Upper lobe of right lung (tissue), 1 donor: ENCODE results near the gene IFI35. TPM values are rescaled to one million over a fixed set of nuclear protein-coding genes. Genes with fewer than 3 reads are reported as not detected.
"Not testable (repeated sequence)": the region's sequence is repeated elsewhere in the genome, so short reads cannot be mapped to it uniquely, and the experiment has no call there.

ENCODE experiments used
- ATAC-seq: fragments of 200-7000 bp; cut with Tn5 transposase; one replicate; pipeline ENCODE4 v1.9.1; 2020; ENCODE audit warnings: mild to moderate bottlenecking, moderate library complexity
- DNase-seq: peaks from one replicate; pipeline ENCODE4 v3.0.0-alpha.2; 2020
- H3K27ac ChIP-seq: fragments of 200-600 bp; one replicate; pipeline ENCODE4 v1.8.0; 2022
- H3K27me3 ChIP-seq: fragments of 200-600 bp; one replicate; pipeline ENCODE4 v1.8.0; 2022; ENCODE audit warnings: mild to moderate bottlenecking
- H3K36me3 ChIP-seq: fragments of 200-600 bp; one replicate; pipeline ENCODE4 v1.8.0; 2022
- H3K4me1 ChIP-seq: fragments of 200-600 bp; one replicate; pipeline ENCODE4 v1.8.0; 2022
- H3K4me3 ChIP-seq: fragments of 200-600 bp; one replicate; pipeline ENCODE4 v1.8.0; 2022; ENCODE audit warnings: mild to moderate bottlenecking
- H3K9me3 ChIP-seq: fragments of 200-600 bp; one replicate; pipeline ENCODE4 v1.8.0; 2022
- intact Hi-C: fragments of 100-400 bp; cut with DNase I; formaldehyde crosslinking; loops from one replicate; pipeline ENCODE4 v1.11.0; 2022
- long read RNA-seq: library from polyadenylated mRNA; unstranded; transcript quantifications from one replicate; pipeline ENCODE4 v2.0.0, GENCODE V29; 2021
- total RNA-seq: library from RNA; stranded (reverse); fragmentation: NEBNext Ultra II Directional; extraction: Animal tissue kit (Norgen Biotek cat#: 25700); gene quantifications from one replicate; pipeline ENCODE4 v1.2.1, GENCODE V29; 2021
- TF ChIP-seq, protein P1 (sequence below): fragments of 200-600 bp; IDR thresholded peaks from one replicate; pipeline ENCODE4 v1.8.0; 2022; ENCODE audit warnings: antibody characterized with exemption
- donor health status: DM: no; HTN: yes; CAD: no; lungs with severe emphysema.

Gene IFI35
- total RNA-seq: 47.7 TPM
- long read RNA-seq, transcript IFI35-204 (7 exons, 1,232 nt): major isoform, 18 of 42 reads
- long read RNA-seq, transcript IFI35-203 (7 exons, 1,241 nt): minor isoform, 14 of 42 reads
- long read RNA-seq, partial matches to known transcripts: 6 of 42 reads
- long read RNA-seq, other reads (novel, unspliced or antisense): 2 of 42 reads

GRCh38 chr17:43006639-43007551 is at the start of gene IFI35:
Gene IFI35 (plus strand): TSS chr17:43006784. CDS start chr17:43006948, 164 bp downstream.
- Histone ChIP-seq H3K4me1 (peaks cover 22% of the 10 kb centered on the region), H3K27me3 (no peaks in the 10 kb centered on the region), H3K36me3 (peaks cover 31% of the 10 kb centered on the region), H3K9me3 (no peaks in the 10 kb centered on the region), H3K4me3 (peak within 1 kb of the TSS; percentile 65), H3K27ac (peak within 1 kb of the TSS; percentile 89)
- ATAC-seq (peak; percentile 96), DNase-seq (peak; percentile 94)
- TF ChIP-seq, protein P1, sequence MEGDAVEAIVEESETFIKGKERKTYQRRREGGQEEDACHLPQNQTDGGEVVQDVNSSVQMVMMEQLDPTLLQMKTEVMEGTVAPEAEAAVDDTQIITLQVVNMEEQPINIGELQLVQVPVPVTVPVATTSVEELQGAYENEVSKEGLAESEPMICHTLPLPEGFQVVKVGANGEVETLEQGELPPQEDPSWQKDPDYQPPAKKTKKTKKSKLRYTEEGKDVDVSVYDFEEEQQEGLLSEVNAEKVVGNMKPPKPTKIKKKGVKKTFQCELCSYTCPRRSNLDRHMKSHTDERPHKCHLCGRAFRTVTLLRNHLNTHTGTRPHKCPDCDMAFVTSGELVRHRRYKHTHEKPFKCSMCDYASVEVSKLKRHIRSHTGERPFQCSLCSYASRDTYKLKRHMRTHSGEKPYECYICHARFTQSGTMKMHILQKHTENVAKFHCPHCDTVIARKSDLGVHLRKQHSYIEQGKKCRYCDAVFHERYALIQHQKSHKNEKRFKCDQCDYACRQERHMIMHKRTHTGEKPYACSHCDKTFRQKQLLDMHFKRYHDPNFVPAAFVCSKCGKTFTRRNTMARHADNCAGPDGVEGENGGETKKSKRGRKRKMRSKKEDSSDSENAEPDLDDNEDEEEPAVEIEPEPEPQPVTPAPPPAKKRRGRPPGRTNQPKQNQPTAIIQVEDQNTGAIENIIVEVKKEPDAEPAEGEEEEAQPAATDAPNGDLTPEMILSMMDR: peak; percentile 53
- intact Hi-C loops: no loop called here

DNA sequence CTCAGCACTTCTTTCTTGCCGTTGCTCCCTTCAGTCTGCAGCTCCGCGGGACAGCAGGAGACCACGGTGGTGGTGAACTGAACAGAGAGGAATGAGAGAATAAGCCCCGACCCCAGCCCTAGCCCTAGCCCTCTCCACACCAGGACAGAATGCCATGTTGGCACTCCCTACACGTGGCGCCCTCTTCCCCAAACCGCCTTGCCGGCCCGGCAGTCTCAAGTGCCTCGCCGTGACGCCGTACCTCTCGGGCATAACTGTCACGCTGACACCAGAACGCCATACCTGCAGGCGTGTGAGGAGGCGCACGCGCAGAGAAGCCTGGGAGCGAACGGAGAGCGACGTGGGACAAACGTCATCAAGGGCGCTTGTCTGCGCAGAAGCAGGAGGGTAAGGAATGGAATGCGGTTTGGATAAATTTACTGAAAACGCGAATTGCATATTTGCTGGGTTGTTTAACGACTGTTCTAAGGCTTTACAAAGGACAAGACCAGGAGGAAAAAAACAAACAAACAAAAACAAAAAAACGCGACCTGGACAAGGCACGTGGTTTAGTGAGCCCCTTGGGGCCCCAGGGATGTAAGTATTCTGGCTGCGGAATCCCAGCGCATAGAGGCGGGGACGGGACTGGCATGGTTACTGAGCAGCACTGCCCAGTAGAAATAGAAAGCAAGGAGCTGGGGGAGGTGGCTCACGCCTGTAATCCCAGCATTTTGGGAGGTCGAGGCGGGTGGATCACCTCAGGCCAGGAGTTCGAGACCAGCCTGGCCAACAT is 42.2 kb upstream of the IFI35 start, which contains the start of gene AARSD1:
AARSD1 (minus strand) TSS at position 294 of the 772 bp plus-strand sequence; CDS start at position 280, 14 bp downstream.
- DNase-seq (peak; percentile 96), ATAC-seq (peak; percentile 99)
- Histone ChIP-seq H3K27ac (peak within 1 kb of the TSS; percentile 85), H3K4me3 (peak within 1 kb of the TSS; percentile 76), H3K4me1 (peaks cover 5% of the 10 kb centered on the region), H3K9me3 (no peaks in the 10 kb centered on the region), H3K36me3 (peaks cover 33% of the 10 kb centered on the region), H3K27me3 (no peaks in the 10 kb centered on the region)
- intact Hi-C loops: no loop called here
- TF ChIP-seq, protein P1: no peak

DNA sequence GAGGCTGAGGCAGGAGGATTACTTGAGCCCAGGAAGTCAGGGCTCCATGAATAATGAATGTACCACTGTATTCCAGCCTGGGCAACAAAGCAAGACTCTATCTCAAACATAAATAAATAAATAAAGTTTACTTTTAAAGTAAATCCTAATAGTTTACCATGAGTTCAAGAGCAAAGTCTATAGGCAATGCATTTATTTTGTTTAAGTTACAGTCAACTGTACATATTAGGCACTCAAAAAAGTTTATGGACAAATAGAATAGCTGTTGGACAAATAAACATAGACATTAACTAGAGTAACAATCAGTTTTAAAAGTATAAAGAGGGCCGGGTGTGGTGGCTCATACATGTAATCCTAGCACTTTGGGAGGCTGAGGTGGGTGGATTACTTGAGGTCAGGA is 38.7 kb upstream of the IFI35 start:
- Histone ChIP-seq H3K27me3 (no peaks in the 10 kb centered on the region), H3K4me1 (peaks cover 5% of the 10 kb centered on the region), H3K4me3 (no peak overlapping the region), H3K36me3 (peaks cover under 1% of the 10 kb centered on the region), H3K9me3 (no peaks in the 10 kb centered on the region), H3K27ac (no peak overlapping the region)
- ATAC-seq (no peak), DNase-seq (no peak)
- TF ChIP-seq, protein P1: no peak
- intact Hi-C loops: no loop called here

GRCh38 chr17:42969001-42969581 is 37.5 kb upstream of the IFI35 start:
- Histone ChIP-seq H3K27me3 (no peaks in the 10 kb centered on the region), H3K4me1 (no peaks in the 10 kb centered on the region), H3K9me3 (no peaks in the 10 kb centered on the region), H3K27ac (no peak overlapping the region), H3K4me3 (no peak overlapping the region), H3K36me3 (no peaks in the 10 kb centered on the region)
- TF ChIP-seq, protein P1: no peak
- ATAC-seq (no peak), DNase-seq (no peak)
- intact Hi-C loops: no loop called here

GRCh38 chr17:42971589-42971988 is 35.0 kb upstream of the IFI35 start:
- no peaks in the 10 kb centered on the region for H3K36me3 ChIP-seq
- intact Hi-C loops: no loop called here
- H3K4me3 ChIP-seq: no peak overlapping the region
- H3K27ac ChIP-seq: no peak overlapping the region
- ATAC-seq (no peak), DNase-seq (no peak)
- H3K9me3 ChIP-seq: no peaks in the 10 kb centered on the region
- H3K4me1 ChIP-seq: no peaks in the 10 kb centered on the region
- TF ChIP-seq, protein P1: no peak
- H3K27me3 ChIP-seq: no peaks in the 10 kb centered on the region

DNA sequence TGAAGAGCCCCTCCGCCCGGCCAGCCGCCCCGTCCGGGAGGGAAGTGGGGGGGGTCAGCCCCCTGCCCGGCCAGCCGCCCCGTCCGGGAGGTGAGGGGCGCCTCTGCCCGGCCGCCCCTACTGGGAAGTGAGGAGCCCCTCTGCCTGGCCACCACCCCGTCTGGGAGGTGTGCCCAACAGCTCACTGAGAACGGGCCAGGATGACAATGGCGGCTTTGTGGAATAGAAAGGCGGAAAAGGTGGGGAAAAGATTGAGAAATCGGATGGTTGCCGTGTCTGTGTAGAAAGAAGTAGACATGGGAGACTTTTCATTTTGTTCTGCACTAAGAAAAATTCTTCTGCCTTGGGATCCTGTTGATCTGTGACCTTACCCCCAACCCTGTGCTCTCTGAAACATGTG is 33.3 kb upstream of the IFI35 start:
- H3K27ac ChIP-seq, intact Hi-C loops, H3K27me3 ChIP-seq, H3K4me3 ChIP-seq, DNase-seq, H3K4me1 ChIP-seq, H3K36me3 ChIP-seq, H3K9me3 ChIP-seq, ATAC-seq: not testable (repeated sequence)
